NT2/D1 (cell line): ENCODE measurements around the gene FLNB.

Experiments
- DNase-seq: peaks from one replicate; pipeline ENCODE4 v3.0.0-alpha.2; 2011; ENCODE audit warnings: low read depth, low spot score
- H3K27me3 ChIP-seq: 2 replicates; pipeline ENCODE4 v1.6.0; 2011; ENCODE audit warnings: mild to moderate bottlenecking; ENCODE audit not compliant: insufficient read length, insufficient read depth
- H3K36me3 ChIP-seq: 2 replicates; pipeline ENCODE4 v1.6.1; 2011; ENCODE audit warnings: mild to moderate bottlenecking, low read length, mixed read lengths; ENCODE audit not compliant: insufficient read depth, insufficient read length
- H3K4me1 ChIP-seq: 2 replicates; pipeline ENCODE4 v1.5.1; 2011; ENCODE audit not compliant: insufficient read depth, insufficient read length
- H3K4me3 ChIP-seq: 2 replicates; pipeline ENCODE4 v1.5.1; 2011; ENCODE audit warnings: low read depth; ENCODE audit not compliant: insufficient read length
- H3K9ac ChIP-seq: 2 replicates; pipeline ENCODE4 v1.6.0; 2011; ENCODE audit warnings: low read depth; ENCODE audit not compliant: insufficient read length
- H3K9me3 ChIP-seq: 2 replicates; pipeline ENCODE4 v1.5.1; 2011; ENCODE audit warnings: mild to moderate bottlenecking, low read length; ENCODE audit not compliant: insufficient read depth
- SUZ12 ChIP-seq: IDR thresholded peaks from 2 replicates; pipeline ENCODE4 v1.6.1; 2011; ENCODE audit not compliant: insufficient read length, insufficient read depth; ENCODE audit errors: extremely low read depth
- YY1 ChIP-seq: IDR thresholded peaks from 2 replicates; pipeline ENCODE4 v1.6.1; 2011; ENCODE audit not compliant: insufficient read length, insufficient read depth
- ZNF274 ChIP-seq: IDR thresholded peaks from 2 replicates; pipeline ENCODE4 v1.6.1; 2011; ENCODE audit warnings: mild to moderate bottlenecking, low read depth, low read length

Gene FLNB

GRCh38 chr3:58189691-58190090, 181.5 kb downstream of the FLNB start:
- Histone ChIP-seq H3K9ac (no peak overlapping the region), H3K9me3 (no peaks in the 10 kb centered on the region), H3K36me3 (no peaks in the 10 kb centered on the region), H3K4me1 (peaks cover 13% of the 10 kb centered on the region), H3K4me3 (no peak overlapping the region), H3K27me3 (no peaks in the 10 kb centered on the region)
- TF ChIP-seq SUZ12 (no peak), ZNF274 (no peak), YY1 (no peak)
- DNase-seq, result no peak

- H3K27me3 ChIP-seq, result no peaks in the 10 kb centered on the region
- TF ChIP-seq ZNF274 (no peak), YY1 (no peak), SUZ12 (no peak)
- no peak overlapping the region for H3K9ac ChIP-seq
- H3K9me3 ChIP-seq, result no peaks in the 10 kb centered on the region
- no peak for DNase-seq
- H3K4me1 ChIP-seq, result peaks cover 13% of the 10 kb centered on the region
- no peak overlapping the region for H3K4me3 ChIP-seq
- H3K36me3 ChIP-seq, result no peaks in the 10 kb centered on the region
These were observed 182.1 kb downstream of the FLNB start for GRCh38 chr3:58190291-58190690.

- no peak overlapping the region for H3K4me3 ChIP-seq
- no peaks in the 10 kb centered on the region for H3K9me3 ChIP-seq
- peaks cover 13% of the 10 kb centered on the region for H3K4me1 ChIP-seq
- no peak overlapping the region for H3K9ac ChIP-seq
- DNase-seq, result no peak
- TF ChIP-seq YY1 (no peak), ZNF274 (no peak), SUZ12 (no peak)
- no peaks in the 10 kb centered on the region for H3K36me3 ChIP-seq
- no peaks in the 10 kb centered on the region for H3K27me3 ChIP-seq
These were observed 182.7 kb downstream of the FLNB start for GRCh38 chr3:58190882-58191281.

GRCh38 chr3:58191361-58191991, 183.3 kb downstream of the FLNB start:
- TF ChIP-seq ZNF274 (no peak), YY1 (no peak), SUZ12 (no peak)
- H3K4me1 ChIP-seq, result peaks cover 13% of the 10 kb centered on the region
- H3K9ac ChIP-seq, result no peak overlapping the region
- no peaks in the 10 kb centered on the region for H3K36me3 ChIP-seq
- no peaks in the 10 kb centered on the region for H3K27me3 ChIP-seq
- H3K4me3 ChIP-seq, result no peak overlapping the region
- H3K9me3 ChIP-seq, result no peaks in the 10 kb centered on the region
- no peak for DNase-seq

GRCh38 chr3:58192069-58192468, 183.8 kb downstream of the FLNB start:
- no peak for DNase-seq
- no peaks in the 10 kb centered on the region for H3K27me3 ChIP-seq
- peaks cover 13% of the 10 kb centered on the region for H3K4me1 ChIP-seq
- TF ChIP-seq YY1 (no peak), ZNF274 (no peak), SUZ12 (no peak)
- no peak overlapping the region for H3K4me3 ChIP-seq
- no peaks in the 10 kb centered on the region for H3K9me3 ChIP-seq
- no peak overlapping the region for H3K9ac ChIP-seq
- no peaks in the 10 kb centered on the region for H3K36me3 ChIP-seq

GRCh38 chr3:58193682-58194407, 185.6 kb downstream of the FLNB start:
- Histone ChIP-seq H3K36me3 (no peaks in the 10 kb centered on the region), H3K9ac (no peak overlapping the region), H3K4me1 (peaks cover 7% of the 10 kb centered on the region), H3K27me3 (no peaks in the 10 kb centered on the region), H3K9me3 (no peaks in the 10 kb centered on the region), H3K4me3 (no peak overlapping the region)
- no peak for DNase-seq
- TF ChIP-seq SUZ12, result no peak
- no peak for TF ChIP-seq ZNF274
- no peak for TF ChIP-seq YY1

- TF ChIP-seq SUZ12, result no peak
- no peak for TF ChIP-seq ZNF274
- no peak for TF ChIP-seq YY1
- peaks cover 11% of the 10 kb centered on the region; the same call in 1 of the 2 replicates for H3K9me3 ChIP-seq
- no peak overlapping the region for H3K9ac ChIP-seq
- DNase-seq, result no peak
- no peaks in the 10 kb centered on the region for H3K27me3 ChIP-seq
- no peak overlapping the region for H3K4me3 ChIP-seq
- H3K36me3 ChIP-seq, result no peaks in the 10 kb centered on the region
- H3K4me1 ChIP-seq, result peaks cover 3% of the 10 kb centered on the region
These were observed 189.4 kb downstream of the FLNB start for GRCh38 chr3:58197588-58197987.
